GM10266 (cell line): ENCODE measurements around the gene PFDN6.

Experiments
- DNase-seq: peaks from one replicate; pipeline ENCODE4 v3.0.0; 2012; ENCODE audit errors: extremely low spot score
- CTCF ChIP-seq: IDR thresholded peaks from 2 replicates; pipeline ENCODE4 v1.5.1; 2012; ENCODE audit warnings: mild to moderate bottlenecking, low read depth; ENCODE audit not compliant: control insufficient read depth, insufficient read depth; ENCODE audit errors: missing control alignments

PFDN6 gene

DNA sequence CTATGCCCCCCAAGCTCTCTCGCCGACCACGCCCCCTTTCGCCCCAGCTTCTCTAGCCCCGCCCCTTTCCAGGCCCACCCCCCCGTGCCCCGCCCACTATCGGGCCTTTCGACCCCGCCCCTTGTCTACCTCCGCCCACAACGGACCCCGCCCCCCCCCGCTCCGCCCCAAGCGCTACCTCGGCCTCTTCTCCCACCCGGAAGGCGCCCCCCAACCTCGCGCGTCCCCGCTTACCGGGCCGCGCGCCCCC lies 27.9 kb downstream of the PFDN6 start:
- no peak for TF ChIP-seq CTCF
- no peak for DNase-seq

DNA sequence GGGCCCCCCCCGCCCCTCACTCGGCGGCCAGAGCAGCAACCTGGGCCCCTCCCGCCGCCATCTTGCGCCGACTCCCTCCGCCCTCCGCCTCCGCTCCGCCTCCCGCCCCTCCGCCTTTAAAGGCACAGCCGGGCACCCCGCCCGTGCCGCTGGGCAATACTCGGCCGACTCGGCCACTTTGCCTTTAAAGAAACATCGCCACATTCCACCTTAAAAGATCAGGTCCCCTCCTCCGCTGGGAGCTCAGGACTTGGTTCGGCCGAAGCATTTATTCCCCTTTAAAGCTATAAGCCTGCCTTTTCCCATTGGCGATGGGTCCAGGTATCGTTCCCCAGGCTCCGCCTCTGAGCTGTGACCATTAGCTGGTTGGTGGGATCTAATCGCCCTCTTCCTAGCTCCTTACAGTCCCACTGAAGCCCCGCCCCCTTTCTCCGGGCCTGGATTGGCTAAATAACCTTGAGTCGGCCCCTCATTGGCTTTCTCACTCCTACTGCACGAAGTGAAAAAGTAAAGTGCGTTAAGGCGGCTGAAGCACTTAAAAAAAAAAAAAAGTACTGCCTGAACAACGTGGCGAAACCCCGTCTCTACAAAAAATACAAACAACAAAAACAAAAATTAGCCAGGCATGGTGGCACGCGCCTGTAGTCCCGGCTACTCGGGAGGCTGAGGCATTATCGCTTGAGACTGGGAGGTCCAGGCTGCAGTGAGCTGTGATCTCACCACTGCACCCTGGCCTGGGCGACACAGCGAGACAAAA lies 28.4 kb downstream of the PFDN6 start, which contains the start of gene ZBTB22:
TSS of gene ZBTB22 (minus strand) at position 76 of the 757 bp plus-strand sequence. CDS start 828 bp downstream, outside the sequence.
- TF ChIP-seq CTCF = no peak
- peak; percentile 90 for DNase-seq

DNA sequence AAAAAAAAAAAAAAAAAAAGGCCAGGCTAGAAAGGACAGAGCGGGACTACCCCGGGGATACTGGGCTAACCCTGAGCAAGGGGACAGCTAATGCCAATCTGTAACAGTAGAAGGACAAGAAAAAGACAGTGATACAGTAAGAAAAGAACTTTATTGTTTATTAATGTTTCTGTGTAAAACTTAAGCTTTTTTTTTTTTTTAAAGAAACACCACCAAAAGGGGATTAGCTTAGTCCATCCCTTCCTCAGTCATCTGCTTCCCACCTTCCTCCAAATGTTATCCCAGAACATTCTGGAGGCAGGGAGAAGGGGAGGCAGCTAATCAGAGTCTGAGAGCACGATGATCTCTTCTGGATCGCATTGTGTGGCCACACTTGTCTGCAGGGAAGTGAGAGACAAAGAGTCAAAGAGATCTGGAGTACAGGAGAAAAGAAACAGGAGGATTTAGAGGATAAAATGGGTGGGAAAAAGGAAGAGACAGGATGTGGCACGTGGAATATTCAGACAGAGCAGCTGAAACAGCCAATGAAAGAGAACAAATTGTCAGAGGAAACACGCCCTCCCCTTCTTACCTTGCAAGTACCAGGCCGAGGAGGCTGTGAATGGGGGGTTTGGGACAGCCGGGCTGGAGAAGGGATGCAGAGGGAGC lies 29.1 kb downstream of the PFDN6 start:
- DNase-seq = no peak

DNA sequence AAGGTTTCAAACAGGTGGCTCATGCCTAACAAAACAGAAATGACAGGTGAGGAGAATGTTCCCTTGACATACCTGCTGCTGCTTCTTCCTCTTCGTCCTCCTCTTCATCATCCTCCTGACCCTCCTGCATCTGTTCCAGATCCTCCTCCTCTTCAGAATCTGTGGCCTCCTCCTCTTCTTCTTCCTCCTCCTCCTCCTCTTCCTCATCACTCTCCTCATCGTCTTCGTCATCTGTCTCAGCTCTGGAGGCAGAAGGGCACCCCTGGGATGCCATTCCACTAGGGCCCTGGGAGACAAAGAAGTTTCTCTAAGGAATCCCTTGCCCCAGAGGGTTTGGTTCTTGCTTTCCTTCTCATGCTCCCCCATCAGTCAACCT lies 30.5 kb downstream of the PFDN6 start:
- DNase-seq = no peak
- TF ChIP-seq CTCF = no peak

More for the DNA sequence above, 29.1 kb downstream of the PFDN6 start:
- no peak for TF ChIP-seq CTCF

DNA sequence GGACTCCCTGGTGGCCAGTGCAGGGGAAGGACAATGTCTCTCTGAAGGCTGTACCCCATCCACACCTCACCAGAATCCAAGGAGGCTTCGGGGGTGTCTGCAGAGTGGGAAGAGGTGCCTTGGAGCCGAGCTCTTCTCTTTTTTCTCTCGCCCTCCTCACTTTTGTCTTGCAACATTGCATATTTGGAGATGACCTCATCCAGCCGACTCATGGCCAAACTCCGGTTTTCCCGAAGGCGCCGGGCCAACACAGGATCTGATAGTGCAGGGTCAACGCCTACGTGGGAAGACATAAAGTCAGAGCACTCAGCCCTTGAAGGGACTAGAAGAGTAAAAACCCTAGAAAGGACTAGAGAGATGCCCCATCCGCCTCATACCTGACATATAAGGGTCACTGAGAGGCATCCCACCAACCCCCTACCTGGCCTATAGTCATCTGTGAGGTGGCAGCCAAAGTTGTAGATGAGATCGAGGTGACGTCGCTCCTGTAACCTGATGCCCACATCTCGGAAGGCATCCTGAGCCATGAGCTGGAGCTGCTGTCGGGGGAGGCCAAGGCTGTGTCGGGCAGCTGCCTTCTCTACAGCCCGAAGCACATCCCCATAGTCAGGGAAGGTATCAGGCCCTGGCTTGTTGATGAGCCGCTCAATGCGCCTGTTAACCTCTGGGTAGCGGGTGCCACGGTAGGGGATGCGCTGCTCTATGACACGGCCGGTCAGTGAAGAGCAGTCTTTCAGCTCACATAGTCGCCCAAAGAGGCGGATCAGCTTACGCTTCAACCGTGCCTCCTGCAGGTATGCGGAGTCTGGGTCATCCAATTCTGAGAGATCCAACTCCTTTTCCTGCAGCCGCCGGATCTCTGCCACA lies 31.1 kb downstream of the PFDN6 start:
- no peak for DNase-seq
- TF ChIP-seq CTCF = no peak

DNA sequence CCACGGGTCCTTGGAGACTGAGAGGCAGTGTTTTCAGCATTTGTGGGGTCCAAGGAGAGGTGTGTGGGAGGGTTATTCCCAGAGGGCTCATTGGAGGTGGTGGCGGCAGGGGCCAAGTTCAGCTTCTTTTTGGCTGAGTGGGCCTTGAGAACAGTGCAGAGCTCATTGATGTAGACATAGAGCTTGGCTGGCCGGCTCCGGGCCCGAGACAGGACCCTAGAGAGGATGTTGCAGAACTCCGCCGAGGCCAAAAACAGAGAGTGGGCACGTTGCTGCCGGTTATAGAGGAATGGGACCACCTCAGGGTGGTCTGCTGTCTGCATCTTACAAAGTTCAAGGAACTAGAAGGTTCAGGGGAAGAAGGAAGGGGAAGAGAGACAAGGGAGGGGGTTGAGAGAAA lies 31.8 kb downstream of the PFDN6 start:
- no peak for DNase-seq
- TF ChIP-seq CTCF = no peak

- TF ChIP-seq CTCF = no peak
- DNase-seq = no peak
Observed at GRCh38 chr6:33323623-33323948, 34.2 kb downstream of the PFDN6 start.
